Adrenal gland (tissue), 12 donors: ENCODE results near the gene SCGB2B2. TPM values are rescaled to one million over a fixed set of nuclear protein-coding genes. Genes with fewer than 3 reads are reported as not detected.
A peak's percentile ranks its signal among the peaks of the same experiment; 100 is the strongest.

Source experiments
- DNase-seq, 7 donors: peaks; one replicate each; pipeline ENCODE4 v3.0.0-alpha.2; 2019 to 2020
- H3K27ac ChIP-seq, 5 donors: fragments of 200-600 bp; sonication (generic) in 4 of 5; 1 replicate in 3 of 5; 2 replicates in 2 of 5; pipeline versions ENCODE4 v1.5.1 to v1.8.0; 2016 to 2020; ENCODE audit warnings: mild to moderate bottlenecking in 1 of 5
- H3K27me3 ChIP-seq: fragments of 200-600 bp; 2 replicates; pipeline ENCODE4 v1.8.0; 2021
- H3K36me3 ChIP-seq, 2 donors: fragments of 200-600 bp; replicated peaks in 1 of 2; 1 replicate in 1 of 2; 2 replicates in 1 of 2; pipeline versions ENCODE4 v1.5.1 to v1.8.0; 2018 to 2022
- H3K4me1 ChIP-seq, 2 donors: fragments of 200-600 bp; replicated peaks in 1 of 2; 1 replicate in 1 of 2; 2 replicates in 1 of 2; pipeline versions ENCODE4 v1.5.1 to v1.8.0; 2018 to 2021
- H3K4me3 ChIP-seq, 4 donors: fragments of 200-600 bp; sonication (generic) in 3 of 4; one replicate each; pipeline ENCODE4 v1.5.1; 2016 to 2018
- H3K9me3 ChIP-seq, 3 donors: fragments of 200-600 bp; sonication (generic) in 1 of 3; replicated peaks in 1 of 3; 1 replicate in 2 of 3; 2 replicates in 1 of 3; pipeline versions ENCODE4 v1.5.1 to v1.8.0; 2016 to 2021
- POLR2A ChIP-seq, 2 donors: fragments of 450-650 bp; IDR thresholded peaks; one replicate each; pipeline ENCODE4 v1.6.1; 2017; ENCODE audit warnings: antibody characterized with exemption in 2 of 2, mild to moderate bottlenecking in 2 of 2, moderate library complexity in 1 of 2
- WGBS, 4 donors: extraction: QIAGEN DNeasy Blood & Tissue Kit in 2 of 4; methylation state at CpG; one replicate each; pipeline versions ENCODE4 v1.1.5 to v1.1.7; 2013 to 2017; 5-methylcytosine and 5-hydroxymethylcytosine counted together
- intact Hi-C, 2 donors: fragments of 100-400 bp; cut with DNase I; formaldehyde crosslinking; loops; one replicate each; pipeline versions ENCODE4 v1.14.1 to v1.15.0; 2022 to 2023
- polyA plus RNA-seq, 3 donors: library from polyadenylated mRNA; stranded (reverse); fragments of 200-250 nt in 2 of 3; fragments of 350-450 nt in 1 of 3; fragmentation: Illumina TruSeq in 1 of 3; extraction: RNeasy Lipid Tissue Mini Kit (QIAGEN cat#74804) in 1 of 3; gene quantifications; one replicate each; pipeline ENCODE4 v1.2.3, GENCODE V29; 2013 to 2014
- total RNA-seq, 9 donors: library from RNA; depleted of rRNA in 4 of 9; stranded (reverse); fragments of >200 nt in 4 of 9; fragments of 120-200 nt in 1 of 9; fragmentation: NEBNext Ultra II Directional in 1 of 9; extraction: Animal tissue kit (Norgen Biotek cat#: 25700) in 1 of 9; gene quantifications; one replicate each; pipeline versions ENCODE4 v1.1.0 to v1.2.4, GENCODE V29; 2013 to 2023
- TF ChIP-seq, protein P1 (sequence below), 6 experiments: fragments of 450-650 bp in 4 of 6; fragments of 200-600 bp in 2 of 6; sonication (generic) in 1 of 6; IDR thresholded peaks; 1 replicate in 5 of 6; 2 replicates in 1 of 6; pipeline versions ENCODE4 v1.5.1 to v1.8.0; 2016 to 2021; ENCODE audit warnings: antibody characterized with exemption in 6 of 6, mild to moderate bottlenecking in 2 of 6, moderate library complexity in 1 of 6
- donor health status: healthy with polysubstance abuse.
- donor health status: Bipolar disorder and iron deficiency.
- donor health status: DM: yes; HTN: yes; CAD: no.
- donor health status: DM: no; HTN: no; CAD: no.
- donor health status: DM: no; HTN: no; CAD: no.
- donor health status: DM: yes; HTN: yes; CAD: no.

The SCGB2B2 gene
- total and polyA plus RNA-seq, 12 donors, result 0.27 to 2.3 (median 0.83) TPM; not detected in 1

DNA sequence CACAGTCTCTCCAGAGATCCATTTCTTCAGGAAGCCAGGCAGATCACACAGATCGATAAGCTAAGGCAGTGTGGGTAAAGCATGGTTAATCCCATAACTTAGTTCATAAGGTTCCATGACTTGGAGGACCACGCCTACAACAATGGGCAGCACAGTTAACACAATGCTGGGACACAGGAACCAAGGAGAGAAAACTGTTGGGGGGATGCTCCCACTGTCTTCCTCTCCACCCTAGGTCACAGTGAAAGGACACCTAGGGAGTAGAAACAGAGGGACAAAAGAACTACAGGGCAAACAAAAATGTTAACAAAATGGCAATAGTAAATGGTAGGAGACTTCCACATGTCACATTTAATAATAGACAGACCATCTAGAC is 36.3 kb upstream of the SCGB2B2 start:
- Histone ChIP-seq H3K4me1 (no peaks in the 10 kb centered on the region), H3K9me3 (peaks cover 0 to 13% (median 0%) of the 10 kb centered on the region in 3 donors), H3K27me3 (no peaks in the 10 kb centered on the region), H3K36me3 (no peaks in the 10 kb centered on the region), H3K27ac (no peak overlapping the region), H3K4me3 (no peak overlapping the region)
- no peak for DNase-seq
- intact Hi-C loops, result loop anchor here (2.0 to 10.0 kb wide), 3 partner anchors 68 to 211 kb away; no protein-coding TSS in a partner anchor
- 62 to 78% (median 73%) methylated on average over 2 of the region's 2 CpGs for whole genome bisulfite sequencing, 4 donors
- TF ChIP-seq POLR2A (IDR thresholded peaks at IDR 0.05), result no peak
- TF ChIP-seq, protein P1, sequence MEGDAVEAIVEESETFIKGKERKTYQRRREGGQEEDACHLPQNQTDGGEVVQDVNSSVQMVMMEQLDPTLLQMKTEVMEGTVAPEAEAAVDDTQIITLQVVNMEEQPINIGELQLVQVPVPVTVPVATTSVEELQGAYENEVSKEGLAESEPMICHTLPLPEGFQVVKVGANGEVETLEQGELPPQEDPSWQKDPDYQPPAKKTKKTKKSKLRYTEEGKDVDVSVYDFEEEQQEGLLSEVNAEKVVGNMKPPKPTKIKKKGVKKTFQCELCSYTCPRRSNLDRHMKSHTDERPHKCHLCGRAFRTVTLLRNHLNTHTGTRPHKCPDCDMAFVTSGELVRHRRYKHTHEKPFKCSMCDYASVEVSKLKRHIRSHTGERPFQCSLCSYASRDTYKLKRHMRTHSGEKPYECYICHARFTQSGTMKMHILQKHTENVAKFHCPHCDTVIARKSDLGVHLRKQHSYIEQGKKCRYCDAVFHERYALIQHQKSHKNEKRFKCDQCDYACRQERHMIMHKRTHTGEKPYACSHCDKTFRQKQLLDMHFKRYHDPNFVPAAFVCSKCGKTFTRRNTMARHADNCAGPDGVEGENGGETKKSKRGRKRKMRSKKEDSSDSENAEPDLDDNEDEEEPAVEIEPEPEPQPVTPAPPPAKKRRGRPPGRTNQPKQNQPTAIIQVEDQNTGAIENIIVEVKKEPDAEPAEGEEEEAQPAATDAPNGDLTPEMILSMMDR (IDR thresholded peaks at IDR 0.05), result no peak

DNA sequence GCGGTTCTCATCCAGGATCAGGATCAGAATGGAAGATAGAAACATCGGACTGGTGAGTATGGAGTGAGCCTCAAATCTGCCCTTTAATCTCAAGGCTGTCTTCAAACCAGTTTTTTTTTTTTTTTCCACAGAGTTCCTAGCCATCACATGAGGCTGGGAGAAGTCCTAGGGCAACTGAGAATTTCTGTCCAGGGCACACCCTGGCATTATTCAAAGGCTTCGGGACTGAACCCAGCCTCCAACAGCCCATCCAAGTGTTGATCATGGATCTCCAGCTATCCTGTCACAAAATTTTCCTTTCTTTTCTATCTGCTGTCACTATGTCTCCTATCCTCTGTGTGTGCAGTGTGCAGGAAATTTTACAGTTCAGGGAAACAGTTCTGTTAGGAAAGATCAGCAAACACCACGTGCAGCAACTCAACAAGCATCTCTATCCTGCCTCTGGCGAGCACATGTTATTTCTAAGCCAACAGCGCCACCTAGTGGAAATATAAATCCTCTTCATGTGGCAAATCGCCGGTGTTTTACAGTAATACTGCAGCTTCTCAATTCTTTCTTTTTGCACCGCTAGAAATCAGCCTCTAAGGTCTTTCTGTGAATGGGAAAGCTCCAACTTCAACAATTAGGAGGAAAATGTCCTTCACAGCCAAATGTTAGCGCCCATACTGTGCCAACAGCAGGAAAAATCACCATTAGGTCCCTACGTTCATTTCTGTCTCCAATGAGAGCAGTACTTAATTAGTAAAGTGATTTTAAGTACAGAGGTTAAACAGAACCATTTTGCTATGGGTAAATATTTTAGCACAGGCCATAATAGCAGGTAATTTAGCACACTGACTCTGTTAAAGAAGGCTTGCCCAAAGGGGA is 35.7 kb upstream of the SCGB2B2 start:
- H3K36me3 ChIP-seq, result no peaks in the 10 kb centered on the region
- 33 to 39% (median 34%) methylated on average over 11 of the region's 11 CpGs for WGBS, 4 donors
- peaks cover 0 to 13% (median 0%) of the 10 kb centered on the region in 3 donors for H3K9me3 ChIP-seq
- TF ChIP-seq, protein P1 (IDR thresholded peaks at IDR 0.05), result peak; percentile 83 to 93 (median 88)
- no peak for TF ChIP-seq POLR2A (IDR thresholded peaks at IDR 0.05)
- peak; percentile 53 to 79 (median 68) for DNase-seq
- no peak overlapping the region for H3K4me3 ChIP-seq
- no peak overlapping the region for H3K27ac ChIP-seq
- H3K27me3 ChIP-seq, result no peaks in the 10 kb centered on the region
- intact Hi-C loops, result loop anchor here (2.0 to 10.0 kb wide), 3 partner anchors 68 to 210 kb away; no protein-coding TSS in a partner anchor
- no peaks in the 10 kb centered on the region for H3K4me1 ChIP-seq

DNA sequence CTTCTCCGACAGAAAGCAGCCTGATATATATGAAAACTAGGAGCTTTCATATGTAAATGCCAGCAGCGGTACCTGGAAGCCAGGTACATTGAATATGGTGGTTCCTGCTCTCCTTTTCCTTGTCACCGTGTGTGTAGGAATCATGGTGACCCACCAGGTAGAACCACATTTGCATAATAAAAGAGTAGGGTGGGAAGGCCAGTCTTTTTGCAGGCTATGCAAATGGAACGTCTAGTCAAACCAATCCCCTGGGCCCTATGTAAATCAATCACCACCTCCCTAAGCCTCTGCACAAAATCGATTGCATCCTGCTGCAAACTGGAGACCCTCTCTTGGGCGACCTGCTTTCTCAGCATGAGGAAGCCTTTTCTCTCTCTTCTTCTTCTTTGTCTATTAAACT is 34.9 kb upstream of the SCGB2B2 start:
- intact Hi-C loops, result loop anchor here (2.0 to 10.0 kb wide), 3 partner anchors 67 to 210 kb away; no protein-coding TSS in a partner anchor
- H3K9me3 ChIP-seq, result peaks cover 0 to 13% (median 0%) of the 10 kb centered on the region in 3 donors
- H3K36me3 ChIP-seq, result no peaks in the 10 kb centered on the region
- no peak for DNase-seq
- no peak overlapping the region for H3K27ac ChIP-seq
- no peaks in the 10 kb centered on the region for H3K27me3 ChIP-seq
- no peak for TF ChIP-seq POLR2A (IDR thresholded peaks at IDR 0.05)
- TF ChIP-seq, protein P1 (IDR thresholded peaks at IDR 0.05), result no peak
- H3K4me1 ChIP-seq, result no peaks in the 10 kb centered on the region
- no peak overlapping the region for H3K4me3 ChIP-seq
- 64 to 72% (median 65%) methylated on average over 6 of the region's 6 CpGs for WGBS, 4 donors

DNA sequence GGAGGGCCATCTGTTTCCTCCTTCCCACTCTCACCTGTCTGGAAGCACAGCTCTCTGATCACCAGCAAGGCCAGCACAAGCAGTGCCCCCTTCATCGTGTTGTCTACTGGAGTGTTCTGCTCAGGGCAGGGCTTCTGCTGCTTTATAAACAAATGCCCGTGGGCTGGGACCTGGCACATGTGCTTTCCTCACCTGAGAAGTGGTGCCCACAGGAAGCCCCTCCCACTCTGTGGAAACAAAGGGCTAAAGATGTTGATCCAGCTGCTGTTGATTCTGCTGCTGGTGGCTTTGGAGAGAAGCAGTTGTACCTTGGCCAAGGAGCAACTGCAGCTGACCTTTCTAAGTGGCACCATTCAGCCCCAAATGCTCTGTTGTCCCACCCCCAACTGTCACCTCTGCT is 30.7 kb upstream of the SCGB2B2 start:
- WGBS, 4 donors, result 45 to 70% (median 65%) methylated on average over 1 to 2 of the region's 2 CpGs

More for the DNA sequence above, 30.7 kb upstream of the SCGB2B2 start:
- no peak overlapping the region for H3K4me3 ChIP-seq
- intact Hi-C loops, result no loop called here
- H3K27ac ChIP-seq, result no peak overlapping the region
- no peaks in the 10 kb centered on the region for H3K36me3 ChIP-seq
- TF ChIP-seq, protein P1 (IDR thresholded peaks at IDR 0.05), result no peak
- TF ChIP-seq POLR2A (IDR thresholded peaks at IDR 0.05), result no peak
- H3K9me3 ChIP-seq, result no peaks in the 10 kb centered on the region
- no peaks in the 10 kb centered on the region for H3K27me3 ChIP-seq
- no peaks in the 10 kb centered on the region for H3K4me1 ChIP-seq
- DNase-seq, result no peak
